HG03457 (cell line): ENCODE results near the gene ABLIM2.
A peak's percentile ranks its signal among the peaks of the same experiment; 100 is the strongest.
"Not testable (repeated sequence)": the region's sequence is repeated elsewhere in the genome, so short reads cannot be mapped to it uniquely, and the experiment has no call there.

Source experiments
- ATAC-seq: cut with Tn5 transposase; IDR thresholded peaks from one replicate; pipeline ENCODE4 v1.9.1; 2021; ENCODE audit warnings: moderate number of reproducible peaks; ENCODE audit not compliant: unreplicated experiment

Gene ABLIM2

GRCh38 chr4:7945709-7946380 lies 212.8 kb downstream of the ABLIM2 start:
- no peak for ATAC-seq

GRCh38 chr4:7944599-7945220 lies 213.9 kb downstream of the ABLIM2 start:
- no peak for ATAC-seq

GRCh38 chr4:7943688-7944087 lies 214.9 kb downstream of the ABLIM2 start:
- ATAC-seq = not testable (repeated sequence)

GRCh38 chr4:7943211-7943610 lies 215.4 kb downstream of the ABLIM2 start:
- ATAC-seq = no peak

- ATAC-seq = no peak
Measured at GRCh38 chr4:7941965-7942496, 216.6 kb downstream of the ABLIM2 start.

GRCh38 chr4:7941111-7941964 lies 217.3 kb downstream of the ABLIM2 start:
- no peak for ATAC-seq

GRCh38 chr4:7939377-7940108 lies 219.1 kb downstream of the ABLIM2 start, which contains the start of gene AFAP1:
TSS of gene AFAP1 (minus strand) at chr4:7939861. CDS start at chr4:7872078, 67,783 bp downstream.
- peak; percentile 85 for ATAC-seq

- no peak for ATAC-seq
Measured at GRCh38 chr4:7938609-7939376, 219.8 kb downstream of the ABLIM2 start.

GRCh38 chr4:7938266-7938608 lies 220.4 kb downstream of the ABLIM2 start:
- no peak for ATAC-seq

GRCh38 chr4:7937006-7937405 lies 221.6 kb downstream of the ABLIM2 start:
- ATAC-seq = no peak

GRCh38 chr4:7933651-7934510 lies 224.7 kb downstream of the ABLIM2 start:
- no peak for ATAC-seq

- ATAC-seq = no peak
Measured at GRCh38 chr4:7932287-7932686, 226.3 kb downstream of the ABLIM2 start.

- no peak for ATAC-seq
Measured at GRCh38 chr4:7929118-7929951, 229.3 kb downstream of the ABLIM2 start.

GRCh38 chr4:7928711-7929110 lies 229.9 kb downstream of the ABLIM2 start:
- no peak for ATAC-seq

GRCh38 chr4:7926822-7927221 lies 231.8 kb downstream of the ABLIM2 start:
- no peak for ATAC-seq

GRCh38 chr4:7924570-7924969 lies 234.0 kb downstream of the ABLIM2 start:
- no peak for ATAC-seq

GRCh38 chr4:7924163-7924562 lies 234.4 kb downstream of the ABLIM2 start:
- no peak for ATAC-seq

- no peak for ATAC-seq
Measured at GRCh38 chr4:7922466-7922865, 236.1 kb downstream of the ABLIM2 start.
